K562 (cell line): ENCODE measurements around the gene DENND2A. TPM values are rescaled to one million over a fixed set of nuclear protein-coding genes. Genes with fewer than 3 reads are reported as not detected.
A peak's percentile ranks its signal among the peaks of the same experiment; 100 is the strongest.

Source experiments
- ARID2 ChIP-seq: fragments of 450-650 bp; IDR thresholded peaks from 2 replicates; pipeline ENCODE4 v1.6.1; 2017; ENCODE audit warnings: antibody characterized with exemption, mild to moderate bottlenecking
- CBX1 ChIP-seq: sonication (generic); IDR thresholded peaks from 2 replicates; pipeline ENCODE4 v1.6.1; 2016; ENCODE audit warnings: antibody characterized with exemption, low read depth, mild to moderate bottlenecking
- CHD4 ChIP-seq: fragments of 200-600 bp; sonication (generic); IDR thresholded peaks from 3 replicates; pipeline ENCODE4 v1.6.1; 2012; ENCODE audit warnings: low read depth, mild to moderate bottlenecking, mixed read lengths, low read length, inconsistent platforms; ENCODE audit not compliant: insufficient read depth, insufficient replicate concordance, poor library complexity, severe bottlenecking
- CTBP1 ChIP-seq: fragments of 450-650 bp; IDR thresholded peaks from 2 replicates; pipeline ENCODE4 v1.6.1; 2016; ENCODE audit warnings: borderline replicate concordance
- DACH1 ChIP-seq: fragments of 450-650 bp; IDR thresholded peaks from 2 replicates; pipeline ENCODE4 v1.6.1; 2018; ENCODE audit not compliant: partially characterized antibody
- GTF2F1 ChIP-seq: IDR thresholded peaks from 2 replicates; pipeline ENCODE4 v1.6.1; 2011; ENCODE audit warnings: low read depth, low read length, improper control_type of control experiment
- HSF4 ChIP-seq: fragments of 250-450 bp; sonication (Bioruptor Pico); IDR thresholded peaks from 2 replicates; pipeline ENCODE4 v2.1.2; 2022; ENCODE audit warnings: mild to moderate bottlenecking, moderate library complexity, borderline replicate concordance
- KAT8 ChIP-seq: fragments of 450-650 bp; IDR thresholded peaks from 2 replicates; pipeline ENCODE4 v1.6.1; 2016; ENCODE audit warnings: low read depth, mild to moderate bottlenecking
- MYNN ChIP-seq, 2 experiments: sonication (generic); formaldehyde crosslinking in 1 of 2; IDR thresholded peaks; 2 replicates each; pipeline versions ENCODE4 v1.5.0 to v1.6.1; 2016 to 2020; ENCODE audit warnings: antibody characterized with exemption in 1 of 2, missing genetic modification reagents in 1 of 2
- PHB2 ChIP-seq: fragments of 450-650 bp; IDR thresholded peaks from 2 replicates; pipeline ENCODE4 v1.6.1; 2017; ENCODE audit warnings: low read depth
- PML ChIP-seq: IDR thresholded peaks from 2 replicates; pipeline ENCODE4 v1.6.1; 2012; ENCODE audit warnings: low read length, inconsistent platforms
- PRMT5 ChIP-seq: sonication (generic); formaldehyde crosslinking; IDR thresholded peaks from 2 replicates; pipeline ENCODE4 v1.5.0; 2020; ENCODE audit warnings: missing genetic modification reagents
- SAFB2 ChIP-seq: fragments of 200-400 bp; formaldehyde crosslinking; IDR thresholded peaks from 2 replicates; pipeline ENCODE4 v1.6.1; 2018; ENCODE audit warnings: borderline replicate concordance, low read length, low read depth, moderate library complexity; ENCODE audit not compliant: severe bottlenecking
- SP1 ChIP-seq: sonication (generic); formaldehyde crosslinking; IDR thresholded peaks from 2 replicates; pipeline ENCODE4 v1.8.1; 2022; ENCODE audit warnings: mild to moderate bottlenecking, missing genetic modification reagents
- TBL1XR1 ChIP-seq, 2 experiments: IDR thresholded peaks; 2 replicates each; pipeline ENCODE4 v1.6.1; 2012; ENCODE audit warnings: improper control_type of control experiment in 2 of 2, low read length in 2 of 2, mild to moderate bottlenecking in 1 of 2
- TFAM ChIP-seq: fragments of 250-450 bp; sonication (Bioruptor Pico); conservative IDR thresholded peaks from 2 replicates; pipeline ENCODE4 v1.5.0; 2021; ENCODE audit warnings: mild to moderate bottlenecking, moderate library complexity
- YY1 ChIP-seq, 3 experiments: IDR thresholded peaks; 2 replicates each; pipeline ENCODE4 v1.6.1; 2011; ENCODE audit warnings: low read length in 2 of 3, mild to moderate bottlenecking in 2 of 3, moderate library complexity in 2 of 3, borderline replicate concordance in 1 of 3, control low read depth in 1 of 3, low read depth in 1 of 3; ENCODE audit not compliant: insufficient read depth in 3 of 3, insufficient replicate concordance in 2 of 3, control insufficient read depth in 1 of 3, insufficient read length in 1 of 3; ENCODE audit errors: extremely low read depth in 1 of 3
- ZNF184 ChIP-seq: sonication (generic); formaldehyde crosslinking; IDR thresholded peaks from 2 replicates; pipeline ENCODE4 v1.5.0; 2020; ENCODE audit warnings: missing genetic modification reagents
- ZNF253 ChIP-seq: fragments of 250-450 bp; sonication (Bioruptor Pico); conservative IDR thresholded peaks from 2 replicates; pipeline ENCODE4 v1.6.1; 2021; ENCODE audit warnings: mild to moderate bottlenecking
- polyA plus RNA-seq, 8 experiments: library from polyadenylated mRNA; depleted of rRNA in 4 of 8; stranded (reverse) in 5 of 8; unstranded in 3 of 8; fragments of >200 nt; fragmentation: Nextera tagmentation in 2 of 8; fragmentation: Illumina TruSeq in 1 of 8; extraction: Ambion mirVana in 2 of 8; extraction: Trizol in 1 of 8; gene quantifications; 2 replicates each; pipeline versions ENCODE4 v1.2.1 to v1.2.3, GENCODE V29; 2011 to 2014; ENCODE audit warnings: inconsistent platforms in 1 of 8, missing spikeins in 1 of 8
- total RNA-seq, 7 experiments: library from RNA; depleted of rRNA in 6 of 7; stranded (reverse); fragments of >200 nt in 6 of 7; fragmentation: Illumina TruSeq in 2 of 7; extraction: Trizol in 2 of 7; gene quantifications; 2 replicates each; pipeline versions ENCODE4 v1.2.1 to v1.2.3, GENCODE V29; 2011 to 2021; ENCODE audit warnings: low replicate concordance in 1 of 7
- TF ChIP-seq, protein P1 (sequence below): fragments of 450-650 bp; formaldehyde crosslinking; IDR thresholded peaks from 2 replicates; pipeline ENCODE4 v1.4.0; 2020; ENCODE audit warnings: mild to moderate bottlenecking, mixed read lengths
- TF ChIP-seq, protein P2 (sequence below): fragments of 450-650 bp; IDR thresholded peaks from one replicate; pipeline ENCODE4 v1.6.1; 2018; ENCODE audit warnings: mild to moderate bottlenecking, moderate library complexity; ENCODE audit not compliant: partially characterized antibody
- TF ChIP-seq, protein P3 (sequence below): fragments of 250-450 bp; sonication (Bioruptor Pico); IDR thresholded peaks from 2 replicates; pipeline ENCODE4 v1.6.1; 2021; ENCODE audit warnings: mild to moderate bottlenecking
- TF ChIP-seq, protein P4 (sequence below), 3 experiments: fragments of 200-800 bp in 1 of 3; sonication (Bioruptor generic) in 1 of 3; sonication (generic) in 1 of 3; formaldehyde crosslinking in 1 of 3; IDR thresholded peaks; 2 replicates each; pipeline versions ENCODE4 v1.6.1 to v1.8.0; 2016 to 2022; ENCODE audit warnings: mild to moderate bottlenecking in 2 of 3, missing compliant biosample characterization in 2 of 3, missing genetic modification characterization in 2 of 3, missing genetic modification reagents in 1 of 3

The DENND2A gene
- total and polyA plus RNA-seq, 9 of the 15 experiments (the other 6 are each of a cell fraction or from before 2014, with no cell fraction given), result not detected

DNA sequence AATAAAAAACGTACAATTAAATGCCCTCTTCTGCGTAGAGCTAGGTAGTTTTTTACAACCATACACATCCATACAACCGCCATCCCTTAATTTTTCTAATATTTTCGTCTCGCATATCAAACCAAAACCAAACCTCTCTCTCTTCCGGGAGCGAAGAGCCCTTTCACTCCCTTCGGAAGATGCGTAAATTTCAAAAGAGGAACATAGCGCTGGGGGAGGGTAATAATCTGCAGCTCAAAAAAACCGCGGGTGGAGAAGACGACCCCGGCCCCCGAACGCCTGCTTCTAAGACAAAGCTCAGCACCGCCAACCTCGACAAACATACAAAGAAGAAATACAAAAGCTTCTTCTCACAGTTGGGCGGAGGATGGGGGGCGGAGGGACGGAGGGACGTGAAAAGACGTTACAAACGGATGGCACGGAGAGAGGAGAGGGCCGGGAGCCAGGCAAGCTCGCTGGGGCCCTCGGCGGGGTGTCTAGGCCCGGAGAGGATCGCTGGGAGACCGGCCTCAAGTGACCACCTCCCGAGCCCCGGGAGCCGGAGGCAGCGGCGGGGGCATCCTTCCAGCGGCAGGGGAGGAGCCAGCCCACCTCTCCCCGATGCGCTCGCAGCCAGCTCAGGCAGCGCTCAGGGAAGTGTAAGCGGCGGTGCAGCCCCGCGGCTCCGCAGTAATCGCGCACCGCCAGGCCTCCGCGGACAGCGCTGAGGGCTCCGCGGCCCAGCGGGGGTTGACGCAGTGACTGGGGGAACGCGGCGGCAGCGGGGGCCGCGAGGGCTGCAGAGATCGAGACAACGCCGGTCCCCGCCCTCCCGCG lies 162.2 kb downstream of the DENND2A start (continued):
- TF ChIP-seq GTF2F1 (no peak), HSF4 (CRISPR knock-in tag) (no peak), CBX1 (no peak), CTBP1 (no peak), SP1 (CRISPR knock-in tag) (peak; percentile 64; the same call in 1 of the 2 replicates), ZNF253 (CRISPR knock-in tag) (no peak), PHB2 (no peak), SAFB2 (no peak), DACH1 (no peak), YY1 (IDR thresholded peaks at IDR 0.05; ENCODE audit: borderline replicate concordance in 1 of 3, control insufficient read depth in 1 of 3, extremely low read depth in 1 of 3, insufficient read depth in 3 of 3, insufficient read length in 1 of 3, insufficient replicate concordance in 2 of 3, low read depth in 1 of 3, low read length in 2 of 3) (no peak), TBL1XR1 (IDR thresholded peaks at IDR 0.05; ENCODE audit: low read length in 2 of 2) (peak in 1 of 2 experiments; percentile 9; a peak in 1 of 4 replicates), ARID2 (no peak), CHD4 (peak; percentile 33), ZNF184 (CRISPR knock-in tag) (no peak), KAT8 (no peak), MYNN (IDR thresholded peaks at IDR 0.05) (no peak), MYNN (CRISPR knock-in tag; IDR thresholded peaks at IDR 0.05) (no peak), PML (no peak), PRMT5 (CRISPR knock-in tag) (peak; percentile 63; the same call in 1 of the 2 replicates), TFAM (CRISPR knock-in tag) (no peak)
- TF ChIP-seq, protein P1, sequence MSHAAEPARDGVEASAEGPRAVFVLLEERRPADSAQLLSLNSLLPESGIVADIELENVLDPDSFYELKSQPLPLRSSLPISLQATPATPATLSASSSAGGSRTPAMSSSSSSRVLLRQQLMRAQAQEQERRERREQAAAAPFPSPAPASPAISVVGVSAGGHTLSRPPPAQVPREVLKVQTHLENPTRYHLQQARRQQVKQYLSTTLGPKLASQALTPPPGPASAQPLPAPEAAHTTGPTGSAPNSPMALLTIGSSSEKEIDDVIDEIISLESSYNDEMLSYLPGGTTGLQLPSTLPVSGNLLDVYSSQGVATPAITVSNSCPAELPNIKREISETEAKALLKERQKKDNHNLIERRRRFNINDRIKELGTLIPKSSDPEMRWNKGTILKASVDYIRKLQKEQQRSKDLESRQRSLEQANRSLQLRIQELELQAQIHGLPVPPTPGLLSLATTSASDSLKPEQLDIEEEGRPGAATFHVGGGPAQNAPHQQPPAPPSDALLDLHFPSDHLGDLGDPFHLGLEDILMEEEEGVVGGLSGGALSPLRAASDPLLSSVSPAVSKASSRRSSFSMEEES (CRISPR knock-in tag), result no peak
- TF ChIP-seq, protein P2, sequence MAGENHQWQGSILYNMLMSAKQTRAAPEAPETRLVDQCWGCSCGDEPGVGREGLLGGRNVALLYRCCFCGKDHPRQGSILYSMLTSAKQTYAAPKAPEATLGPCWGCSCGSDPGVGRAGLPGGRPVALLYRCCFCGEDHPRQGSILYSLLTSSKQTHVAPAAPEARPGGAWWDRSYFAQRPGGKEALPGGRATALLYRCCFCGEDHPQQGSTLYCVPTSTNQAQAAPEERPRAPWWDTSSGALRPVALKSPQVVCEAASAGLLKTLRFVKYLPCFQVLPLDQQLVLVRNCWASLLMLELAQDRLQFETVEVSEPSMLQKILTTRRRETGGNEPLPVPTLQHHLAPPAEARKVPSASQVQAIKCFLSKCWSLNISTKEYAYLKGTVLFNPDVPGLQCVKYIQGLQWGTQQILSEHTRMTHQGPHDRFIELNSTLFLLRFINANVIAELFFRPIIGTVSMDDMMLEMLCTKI, result no peak
- TF ChIP-seq, protein P3, sequence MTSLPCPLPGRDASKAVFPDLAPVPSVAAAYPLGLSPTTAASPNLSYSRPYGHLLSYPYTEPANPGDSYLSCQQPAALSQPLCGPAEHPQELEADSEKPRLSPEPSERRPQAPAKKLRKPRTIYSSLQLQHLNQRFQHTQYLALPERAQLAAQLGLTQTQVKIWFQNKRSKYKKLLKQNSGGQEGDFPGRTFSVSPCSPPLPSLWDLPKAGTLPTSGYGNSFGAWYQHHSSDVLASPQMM (CRISPR knock-in tag), result no peak
- TF ChIP-seq, protein P4, sequence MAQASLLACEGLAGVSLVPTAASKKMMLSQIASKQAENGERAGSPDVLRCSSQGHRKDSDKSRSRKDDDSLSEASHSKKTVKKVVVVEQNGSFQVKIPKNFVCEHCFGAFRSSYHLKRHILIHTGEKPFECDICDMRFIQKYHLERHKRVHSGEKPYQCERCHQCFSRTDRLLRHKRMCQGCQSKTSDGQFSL (CRISPR knock-in tag; IDR thresholded peaks at IDR 0.05), result no peak
- TF ChIP-seq, protein P4 (tag; IDR thresholded peaks at IDR 0.05), result no peak
